Progenitor cell of endocrine pancreas (in vitro differentiated cells): ENCODE results near the gene STK38L. TPM values are rescaled to one million over a fixed set of nuclear protein-coding genes. Genes with fewer than 3 reads are reported as not detected.
"Not testable (repeated sequence)": the region's sequence is repeated elsewhere in the genome, so short reads cannot be mapped to it uniquely, and the experiment has no call there.

ENCODE experiments used
- DNase-seq: peaks from one replicate; pipeline ENCODE4 v3.0.0; 2021; ENCODE audit warnings: low spot score; ENCODE audit not compliant: unreplicated experiment
- H3K27ac Mint-ChIP-seq: 2 replicates; pipeline ENCODE4 v1.8.0; 2021; ENCODE audit warnings: mild to moderate bottlenecking, moderate library complexity, mixed read lengths
- H3K27me3 Mint-ChIP-seq: 2 replicates; pipeline ENCODE4 v1.8.0; 2021; ENCODE audit warnings: mixed read lengths
- H3K36me3 Mint-ChIP-seq: 2 replicates; pipeline ENCODE4 v1.8.0; 2022; ENCODE audit warnings: mixed read lengths; ENCODE audit not compliant: insufficient read depth
- H3K4me1 Mint-ChIP-seq: 2 replicates; pipeline ENCODE4 v1.8.0; 2021; ENCODE audit warnings: low read depth, mixed read lengths
- H3K4me3 Mint-ChIP-seq: 2 replicates; pipeline ENCODE4 v1.8.0; 2021; ENCODE audit warnings: low read depth, mild to moderate bottlenecking, moderate library complexity, mixed read lengths
- H3K9me3 Mint-ChIP-seq: 2 replicates; pipeline ENCODE4 v1.8.0; 2021; ENCODE audit warnings: low read depth, mixed read lengths
- total RNA-seq: library from RNA; stranded (reverse); gene quantifications from 2 replicates; pipeline ENCODE4 v1.2.1, GENCODE V29; 2021
- TF ChIP-seq, protein P1 (sequence below): fragments of 200-600 bp; sonication (generic); IDR thresholded peaks from one replicate; pipeline ENCODE4 v1.5.0; 2021; ENCODE audit warnings: antibody characterized with exemption, mild to moderate bottlenecking; ENCODE audit not compliant: unreplicated experiment

The STK38L gene
- total RNA-seq, 1 donor from 2014 or later = 149 TPM

DNA sequence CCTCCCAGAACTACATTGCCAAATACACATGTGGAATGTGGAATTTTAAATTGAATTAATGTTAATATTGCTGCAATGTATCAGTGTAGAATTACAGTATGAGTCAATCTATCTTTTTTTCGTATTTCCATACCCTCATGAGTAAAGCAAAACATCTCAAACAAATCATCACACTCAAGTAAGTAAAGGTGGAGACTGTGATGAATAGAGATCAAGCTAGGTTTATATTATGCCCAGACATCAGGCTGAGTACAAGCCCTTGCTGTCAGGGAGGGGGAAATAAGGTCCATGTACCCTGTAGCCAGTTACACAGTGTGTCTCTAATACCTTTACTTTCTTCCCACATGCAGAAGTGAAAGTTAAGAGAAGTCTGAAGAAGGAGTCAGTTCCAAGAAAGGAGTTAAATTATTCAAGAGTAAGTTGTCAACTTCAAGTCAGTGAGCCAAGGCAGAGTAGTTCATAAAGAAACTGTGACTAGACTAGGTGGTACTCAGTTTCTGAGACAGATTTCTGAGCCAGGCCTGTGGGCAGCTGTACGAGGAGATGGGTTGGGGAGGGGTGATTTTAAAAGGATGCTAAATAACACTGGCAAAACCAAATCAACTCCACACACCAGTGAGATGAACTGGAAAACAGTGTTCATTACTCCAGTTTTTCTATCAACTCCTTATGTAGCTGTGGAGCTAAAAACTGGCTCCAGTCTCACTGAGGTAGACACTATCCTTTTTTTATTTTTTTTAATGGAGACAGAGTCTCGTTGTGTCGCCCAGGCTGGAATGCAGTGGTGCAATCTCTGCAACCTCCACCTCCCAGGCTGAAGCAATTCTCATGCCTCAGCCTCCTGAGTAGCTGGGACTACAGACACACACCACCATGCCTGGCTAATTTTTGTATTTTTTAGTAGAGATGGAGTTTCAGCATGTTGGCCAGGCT, 23.8 kb upstream of the STK38L start:
- H3K4me1 Mint-ChIP-seq = no peaks in the 10 kb centered on the region
- no peak overlapping the region for H3K4me3 Mint-ChIP-seq
- H3K9me3 Mint-ChIP-seq = peaks cover 3% of the 10 kb centered on the region
- no peak overlapping the region for H3K27ac Mint-ChIP-seq
- no peaks in the 10 kb centered on the region for H3K27me3 Mint-ChIP-seq
- TF ChIP-seq, protein P1, sequence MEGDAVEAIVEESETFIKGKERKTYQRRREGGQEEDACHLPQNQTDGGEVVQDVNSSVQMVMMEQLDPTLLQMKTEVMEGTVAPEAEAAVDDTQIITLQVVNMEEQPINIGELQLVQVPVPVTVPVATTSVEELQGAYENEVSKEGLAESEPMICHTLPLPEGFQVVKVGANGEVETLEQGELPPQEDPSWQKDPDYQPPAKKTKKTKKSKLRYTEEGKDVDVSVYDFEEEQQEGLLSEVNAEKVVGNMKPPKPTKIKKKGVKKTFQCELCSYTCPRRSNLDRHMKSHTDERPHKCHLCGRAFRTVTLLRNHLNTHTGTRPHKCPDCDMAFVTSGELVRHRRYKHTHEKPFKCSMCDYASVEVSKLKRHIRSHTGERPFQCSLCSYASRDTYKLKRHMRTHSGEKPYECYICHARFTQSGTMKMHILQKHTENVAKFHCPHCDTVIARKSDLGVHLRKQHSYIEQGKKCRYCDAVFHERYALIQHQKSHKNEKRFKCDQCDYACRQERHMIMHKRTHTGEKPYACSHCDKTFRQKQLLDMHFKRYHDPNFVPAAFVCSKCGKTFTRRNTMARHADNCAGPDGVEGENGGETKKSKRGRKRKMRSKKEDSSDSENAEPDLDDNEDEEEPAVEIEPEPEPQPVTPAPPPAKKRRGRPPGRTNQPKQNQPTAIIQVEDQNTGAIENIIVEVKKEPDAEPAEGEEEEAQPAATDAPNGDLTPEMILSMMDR = no peak
- H3K36me3 Mint-ChIP-seq = no peaks in the 10 kb centered on the region
- DNase-seq = no peak

DNA sequence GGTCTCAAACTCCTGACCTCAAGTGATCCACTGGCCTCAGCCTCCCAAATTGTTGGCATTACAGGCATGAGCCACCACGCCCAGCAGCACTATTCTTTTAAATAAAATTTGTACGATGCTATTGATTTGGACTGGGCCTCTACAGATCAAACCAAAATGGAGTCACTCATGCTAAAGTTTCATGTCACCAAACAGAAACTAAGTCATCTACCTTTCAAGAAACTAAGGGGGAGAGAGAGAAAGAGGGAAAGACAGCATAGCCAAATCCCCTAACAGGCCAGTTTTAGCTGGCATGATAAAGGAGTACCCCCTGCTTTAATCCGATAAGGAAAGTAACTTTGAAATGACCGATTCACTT, 23.1 kb upstream of the STK38L start:
- no peak for DNase-seq
- TF ChIP-seq, protein P1 = no peak
- Mint-ChIP-seq H3K9me3 (peaks cover 3% of the 10 kb centered on the region), H3K4me3 (no peak overlapping the region), H3K36me3 (no peaks in the 10 kb centered on the region), H3K27ac (no peak overlapping the region), H3K4me1 (peaks cover under 1% of the 10 kb centered on the region), H3K27me3 (no peaks in the 10 kb centered on the region)

DNA sequence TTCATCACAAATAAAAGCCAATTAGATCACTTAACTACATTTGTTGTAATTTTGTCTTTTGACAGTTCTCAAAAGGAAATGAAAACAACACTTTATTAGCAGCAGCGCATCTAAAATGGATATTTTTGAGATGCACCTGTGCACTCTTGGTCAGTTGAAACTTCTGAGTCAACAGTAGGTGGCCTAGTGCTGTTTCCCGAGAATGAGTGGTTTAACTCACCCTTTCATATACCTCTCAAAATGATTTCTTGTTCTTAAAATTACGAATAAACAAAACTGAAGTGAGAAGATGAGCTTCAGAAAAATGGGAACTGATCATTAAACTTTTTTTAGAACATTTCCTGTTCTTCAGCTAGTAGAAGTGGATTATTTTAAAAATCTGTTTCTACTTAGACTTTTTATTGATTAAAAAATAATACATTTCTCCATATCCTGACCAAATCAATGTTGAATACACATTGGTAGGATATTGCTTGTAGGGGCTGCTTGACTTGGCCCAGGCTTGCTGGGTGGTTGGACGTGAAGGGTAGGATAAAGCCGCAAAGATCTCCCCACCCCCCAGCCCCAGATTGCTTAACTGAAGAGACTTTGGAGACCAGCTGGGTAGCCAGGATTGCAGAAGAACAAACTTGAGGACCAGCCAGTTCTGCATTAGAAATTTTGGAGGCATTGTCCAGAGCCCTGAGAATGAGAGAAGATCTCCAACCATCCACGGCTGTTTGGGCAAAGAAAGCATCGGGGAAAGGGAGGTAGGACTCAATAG, 22.3 kb upstream of the STK38L start:
- Mint-ChIP-seq H3K36me3 (no peaks in the 10 kb centered on the region), H3K27ac (no peak overlapping the region)

DNA sequence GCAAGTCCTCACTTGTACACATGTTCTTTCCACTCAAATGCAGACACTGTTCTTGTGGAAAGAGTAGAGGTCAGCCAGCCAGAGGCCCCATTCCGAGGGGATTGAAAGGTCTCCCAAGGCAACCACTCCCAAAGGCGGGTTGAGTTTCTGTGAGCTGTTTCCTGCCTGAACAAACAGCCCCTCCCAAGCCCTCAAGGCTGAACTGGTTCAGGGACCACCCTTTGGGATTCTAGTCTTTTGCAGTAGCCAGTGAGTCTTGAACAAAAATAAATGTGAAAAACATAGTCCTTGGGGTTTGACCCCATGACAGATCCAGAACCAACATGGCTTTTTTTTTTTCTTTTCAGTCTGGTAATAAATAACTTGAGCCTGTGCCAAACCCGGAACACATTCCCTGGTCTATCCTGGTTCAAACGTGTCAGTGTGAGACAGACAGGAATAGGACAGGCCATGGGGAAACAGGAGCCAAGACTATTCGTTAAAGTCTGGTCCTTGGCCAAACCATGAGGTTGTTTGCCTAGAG, 17.6 kb upstream of the STK38L start:
- peaks cover 3% of the 10 kb centered on the region for H3K9me3 Mint-ChIP-seq
- TF ChIP-seq, protein P1 = no peak
- H3K4me3 Mint-ChIP-seq = no peak overlapping the region
- no peak overlapping the region for H3K27ac Mint-ChIP-seq
- peaks cover 10% of the 10 kb centered on the region for H3K4me1 Mint-ChIP-seq
- no peaks in the 10 kb centered on the region for H3K36me3 Mint-ChIP-seq
- peaks cover 5% of the 10 kb centered on the region for H3K27me3 Mint-ChIP-seq
- DNase-seq = no peak

More for the DNA sequence above, 22.3 kb upstream of the STK38L start:
- Mint-ChIP-seq H3K9me3 (peaks cover 3% of the 10 kb centered on the region), H3K4me1 (peaks cover 8% of the 10 kb centered on the region), H3K27me3 (no peaks in the 10 kb centered on the region), H3K4me3 (no peak overlapping the region)
- no peak for DNase-seq
- TF ChIP-seq, protein P1 = no peak

DNA sequence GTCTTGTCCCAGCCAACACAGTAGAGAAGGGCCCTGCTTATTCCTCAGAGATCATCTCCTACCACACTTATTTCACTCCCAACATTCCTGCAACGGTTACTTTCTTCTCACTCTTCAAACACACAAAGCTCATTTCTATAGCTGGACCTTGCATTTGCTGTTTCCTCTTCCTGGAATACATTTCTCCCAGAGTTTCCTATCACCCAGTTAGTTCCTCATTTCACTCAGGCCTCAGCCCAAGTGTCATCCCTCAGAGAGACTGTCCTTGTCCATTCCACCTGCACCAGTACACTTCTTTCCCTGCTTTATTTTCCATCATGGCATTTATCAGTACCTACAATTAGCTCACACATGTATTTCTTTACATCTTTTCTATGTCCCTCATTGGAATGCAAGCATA, 14.7 kb upstream of the STK38L start:
- no peak overlapping the region for H3K27ac Mint-ChIP-seq
- TF ChIP-seq, protein P1 = no peak
- peaks cover 3% of the 10 kb centered on the region for H3K9me3 Mint-ChIP-seq
- DNase-seq = no peak
- H3K4me3 Mint-ChIP-seq = no peak overlapping the region
- peaks cover 5% of the 10 kb centered on the region for H3K27me3 Mint-ChIP-seq
- H3K4me1 Mint-ChIP-seq = peaks cover 10% of the 10 kb centered on the region
- no peaks in the 10 kb centered on the region for H3K36me3 Mint-ChIP-seq

DNA sequence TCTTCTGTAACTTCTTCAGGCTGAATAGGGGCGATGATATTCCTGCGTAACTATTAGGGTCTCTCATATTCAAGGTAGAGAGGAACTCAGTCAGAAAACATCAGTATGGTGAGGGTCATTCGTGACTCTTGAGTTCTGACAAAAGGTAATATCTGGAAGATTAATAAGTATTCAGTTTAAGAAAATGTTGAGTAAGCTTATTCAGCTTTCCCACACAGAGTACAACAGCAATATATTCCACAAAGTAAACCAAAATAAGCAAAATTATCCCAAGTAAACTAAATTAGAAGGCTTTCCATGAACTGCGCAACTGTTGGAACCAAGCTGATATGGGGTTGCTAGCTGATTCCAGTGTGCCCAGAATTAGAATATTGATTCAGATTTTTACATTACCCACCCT, 12.7 kb upstream of the STK38L start:
- not testable (repeated sequence) for H3K27me3 Mint-ChIP-seq, DNase-seq, H3K36me3 Mint-ChIP-seq, H3K27ac Mint-ChIP-seq, H3K9me3 Mint-ChIP-seq, H3K4me3 Mint-ChIP-seq, H3K4me1 Mint-ChIP-seq
